IMR-90 (cell line): ENCODE measurements around the gene METRNL. TPM values are rescaled to one million over a fixed set of nuclear protein-coding genes. Genes with fewer than 3 reads are reported as not detected.
A peak's percentile ranks its signal among the peaks of the same experiment; 100 is the strongest.

Experiments used
- ATAC-seq: fragments of 200-7000 bp; cut with Tn5 transposase; 2 replicates; pipeline ENCODE4 v1.9.1; 2020; ENCODE audit warnings: low read depth, mild to moderate bottlenecking, moderate library complexity
- BruUV-seq: library from RNA; stranded (reverse); fragments of 400-500 nt; replicated peaks from 2 replicates; lab custom pipeline; 2021; lab: Mats Ljungman, UMichigan
- CTCF ChIA-PET: fragments of 300-600 bp; formaldehyde crosslinking; extraction: SDS; loops from one replicate; lab custom pipeline; 2021; ENCODE audit warnings: antibody characterized with exemption; lab: Yijun Ruan, JAX
- POLR2A ChIA-PET: fragments of 300-600 bp; sonication (Branson Sonifier 250); formaldehyde crosslinking; loops from one replicate; lab custom pipeline; 2022; ENCODE audit warnings: antibody characterized with exemption; ENCODE audit not compliant: unreplicated experiment; lab: Charles Lee
- DNase-seq: peaks from one replicate; pipeline ENCODE4 v3.0.0; 2013
- H2AFZ ChIP-seq: replicated peaks from 2 replicates; pipeline ENCODE3; 2013; ENCODE audit warnings: low read length, mild to moderate bottlenecking; ENCODE audit not compliant: poor library complexity
- H2AK5ac ChIP-seq: 2 replicates; pipeline ENCODE4 v1.6.1; 2013; ENCODE audit warnings: low read depth, low read length, inconsistent platforms
- H2AK9ac ChIP-seq: replicated peaks from 2 replicates; pipeline ENCODE3; 2013; ENCODE audit warnings: mild to moderate bottlenecking, low read depth, low read length, moderate library complexity; ENCODE audit not compliant: poor library complexity
- H2BK120ac ChIP-seq: 2 replicates; pipeline ENCODE4 v1.6.1; 2013; ENCODE audit warnings: low read depth, low read length, inconsistent platforms
- H2BK15ac ChIP-seq: 3 replicates; pipeline ENCODE4 v1.6.1; 2013; ENCODE audit warnings: low read depth, low read length, inconsistent platforms
- H2BK20ac ChIP-seq: 2 replicates; pipeline ENCODE4 v1.6.1; 2013; ENCODE audit warnings: low read depth, mild to moderate bottlenecking, inconsistent platforms, low read length, moderate library complexity
- H2BK5ac ChIP-seq: 2 replicates; pipeline ENCODE4 v1.6.1; 2013; ENCODE audit warnings: mild to moderate bottlenecking, low read depth, low read length, inconsistent platforms; ENCODE audit not compliant: poor library complexity, severe bottlenecking
- H3K14ac ChIP-seq: replicated peaks from 2 replicates; pipeline ENCODE4 v1.6.1; 2013; ENCODE audit warnings: low read depth, low read length, inconsistent platforms
- H3K18ac ChIP-seq: 2 replicates; pipeline ENCODE4 v1.6.1; 2013; ENCODE audit warnings: low read depth, low read length, control low read depth
- H3K23ac ChIP-seq: 2 replicates; pipeline ENCODE4 v1.6.1; 2013; ENCODE audit warnings: low read depth, low read length, inconsistent platforms
- H3K27ac ChIP-seq: 2 replicates; pipeline ENCODE4 v1.5.1; 2013; ENCODE audit warnings: mild to moderate bottlenecking, control low read depth, low read length; ENCODE audit not compliant: insufficient read depth
- H3K27me3 ChIP-seq: 2 replicates; pipeline ENCODE4 v1.6.1; 2013; ENCODE audit warnings: low read length; ENCODE audit not compliant: control insufficient read depth, insufficient read depth
- H3K36me3 ChIP-seq: 2 replicates; pipeline ENCODE4 v1.6.1; 2013; ENCODE audit warnings: low read length, mixed read lengths; ENCODE audit not compliant: control insufficient read depth, insufficient read depth
- H3K4ac ChIP-seq: 2 replicates; pipeline ENCODE4 v1.6.1; 2013; ENCODE audit warnings: low read depth, low read length, inconsistent platforms
- H3K4me1 ChIP-seq: 2 replicates; pipeline ENCODE4 v1.6.1; 2013; ENCODE audit warnings: low read length, mixed read lengths; ENCODE audit not compliant: control insufficient read depth, insufficient read depth
- H3K4me2 ChIP-seq: 2 replicates; pipeline ENCODE4 v1.6.1; 2013; ENCODE audit warnings: low read depth, mild to moderate bottlenecking, control low read depth, low read length, moderate library complexity
- H3K4me3 ChIP-seq: 2 replicates; pipeline ENCODE4 v1.5.1; 2013; ENCODE audit warnings: low read depth, mild to moderate bottlenecking, control low read depth, low read length, moderate library complexity; ENCODE audit not compliant: insufficient read depth
- H3K56ac ChIP-seq: 2 replicates; pipeline ENCODE4 v1.6.1; 2013; ENCODE audit warnings: low read length, inconsistent platforms; ENCODE audit not compliant: insufficient read depth; ENCODE audit errors: extremely low read depth
- H3K79me1 ChIP-seq, 2 experiments: 2 replicates each; pipeline ENCODE4 v1.6.1; 2013; ENCODE audit warnings: low read length in 2 of 2, inconsistent platforms in 1 of 2, low read depth in 1 of 2
- H3K9ac ChIP-seq: 2 replicates; pipeline ENCODE4 v1.6.1; 2013; ENCODE audit warnings: low read depth, low read length, control low read depth
- H3K9me1 ChIP-seq: 2 replicates; pipeline ENCODE4 v1.6.1; 2013; ENCODE audit warnings: low read length, inconsistent platforms; ENCODE audit not compliant: insufficient read depth
- H3K9me3 ChIP-seq: 2 replicates; pipeline ENCODE4 v1.6.1; 2013; ENCODE audit warnings: low read length; ENCODE audit not compliant: control insufficient read depth, insufficient read depth
- H4K20me1 ChIP-seq: 2 replicates; pipeline ENCODE4 v1.6.1; 2013; ENCODE audit warnings: low read length, inconsistent platforms; ENCODE audit not compliant: insufficient read depth
- H4K5ac ChIP-seq: 2 replicates; pipeline ENCODE4 v1.6.1; 2013; ENCODE audit warnings: mild to moderate bottlenecking, low read depth, low read length, control low read depth
- H4K8ac ChIP-seq, 2 experiments: 2 replicates each; pipeline ENCODE4 v1.6.1; 2013; ENCODE audit warnings: low read depth in 2 of 2, low read length in 2 of 2, control low read depth in 1 of 2, inconsistent platforms in 1 of 2
- H4K91ac ChIP-seq: 2 replicates; pipeline ENCODE4 v1.6.1; 2013; ENCODE audit warnings: low read depth, low read length, inconsistent platforms; ENCODE audit not compliant: insufficient read depth
- BHLHE40 ChIP-seq: fragments of 150-350 bp; IDR thresholded peaks from 2 replicates; pipeline ENCODE4 v1.6.1; 2016; ENCODE audit warnings: mild to moderate bottlenecking, low read depth, low read length
- CEBPB ChIP-seq: IDR thresholded peaks from 2 replicates; pipeline ENCODE4 v1.6.1; 2012; ENCODE audit warnings: low read depth, low read length, improper control_type of control experiment
- CTCF ChIP-seq: conservative IDR thresholded peaks from 2 replicates; pipeline ENCODE4 v1.5.1; 2012; ENCODE audit warnings: mild to moderate bottlenecking, low read depth, low read length, improper control_type of control experiment
- FOS ChIP-seq: fragments of 150-350 bp; IDR thresholded peaks from 2 replicates; pipeline ENCODE4 v1.6.1; 2016; ENCODE audit warnings: low read depth, low read length
- MAZ ChIP-seq: IDR thresholded peaks from 2 replicates; pipeline ENCODE4 v1.6.1; 2012; ENCODE audit warnings: low read depth, mild to moderate bottlenecking, low read length, improper control_type of control experiment, moderate library complexity, borderline replicate concordance
- SMC3 ChIP-seq: fragments of 150-350 bp; IDR thresholded peaks from 2 replicates; pipeline ENCODE4 v1.6.1; 2016; ENCODE audit warnings: low read depth, mild to moderate bottlenecking, antibody characterized with exemption, low read length, moderate library complexity
- WGBS, 2 experiments: methylation state at CpG; one replicate each; pipeline versions ENCODE4 v1.1.5 to v1.1.7; 2013; ENCODE audit warnings: missing lambda C conversion rate in 2 of 2; ENCODE audit not compliant: insufficient read length in 1 of 2; ENCODE audit errors: extremely low coverage in 2 of 2; 5-methylcytosine and 5-hydroxymethylcytosine counted together
- dilution Hi-C: fragments of 300-500 bp; cut with HindIII; formaldehyde crosslinking; loops from one replicate; pipeline ENCODE4 v1.14.3; 2018; ENCODE audit warnings: low sequenced_read_pairs; ENCODE audit not compliant: unreplicated experiment
- in situ Hi-C: fragments of 300-500 bp; cut with MboI; formaldehyde crosslinking; loops from 3 replicates; pipeline ENCODE4 v1.14.3; 2019; ENCODE audit warnings: low sequenced_read_pairs, inconsistent platforms, mixed read lengths
- intact Hi-C: fragments of 100-400 bp; cut with micrococcal nuclease; formaldehyde crosslinking; loops from 2 replicates; pipeline ENCODE4 v1.10.0; 2022
- polyA plus RNA-seq, 3 experiments: library from polyadenylated mRNA; depleted of rRNA; stranded (reverse); fragments of >200 nt; gene quantifications; 2 replicates each; pipeline ENCODE4 v1.2.3, GENCODE V29; 2012; ENCODE audit warnings: low replicate concordance in 1 of 3
- total RNA-seq: library from RNA; depleted of rRNA; stranded (reverse); fragments of >200 nt; gene quantifications from 2 replicates; pipeline ENCODE4 v1.2.3, GENCODE V29; 2012

METRNL gene
- total and polyA plus RNA-seq, 2 of the 4 experiments (the other 2 are of a cell fraction): 17.9 to 48.2 TPM

GRCh38 chr17:83057397-83057761 lies 22.0 kb upstream of the METRNL start:
- Histone ChIP-seq H2BK20ac (no peak overlapping the region), H4K8ac (no peak overlapping the region), H2AK5ac (peak overlapping the region; percentile 53; the same call in 1 of the 2 replicates), H3K4me2 (no peak overlapping the region), H3K9ac (no peak overlapping the region), H2AFZ (no peak overlapping the region), H2BK15ac (peak overlapping the region; percentile 68; the same call in 1 of the 3 replicates), H3K23ac (no peak overlapping the region), H4K5ac (no peak overlapping the region), H3K56ac (no peak overlapping the region), H3K27ac (no peak overlapping the region), H3K4ac (no peak overlapping the region), H4K20me1 (0 out of 2 replicates have a peak, but pooled peaks cover 3% of the 10 kb centered on the region), H3K14ac (no peak overlapping the region), H3K9me3 (no peaks in the 10 kb centered on the region), H3K9me1 (peaks cover 13% of the 10 kb centered on the region), H3K27me3 (peaks cover 3% of the 10 kb centered on the region; the same call in 1 of the 2 replicates), H3K4me1 (peaks cover 13% of the 10 kb centered on the region), H2BK120ac (no peak overlapping the region), H3K79me1 (peaks cover 0 to 3% of the 10 kb centered on the region in 2 experiments; a peak in 1 of 4 replicates), H3K4me3 (no peak overlapping the region), H3K18ac (no peak overlapping the region), H2BK5ac (no peak overlapping the region), H2AK9ac (peak overlapping the region; percentile 74), H4K91ac (no peak overlapping the region; the same call in 1 of the 2 replicates), H3K36me3 (no peaks in the 10 kb centered on the region)
- no peak for ATAC-seq
- ChIA-PET CTCF (no interaction called here), POLR2A (no interaction called here)
- TF ChIP-seq CTCF: no peak
- no peak for TF ChIP-seq FOS
- no peak for TF ChIP-seq SMC3
- TF ChIP-seq BHLHE40: no peak
- no peak for TF ChIP-seq CEBPB
- TF ChIP-seq MAZ: no peak
- 94% methylated on average over 7 of the region's 14 CpGs; no CpG with 5 or more reads in 1 of the 2 experiments for WGBS, 2 experiments
- dilution Hi-C loops: no loop called here
- no peak for DNase-seq
- BruUV-seq: no TSS peak
- in situ Hi-C loops: no loop called here
- intact Hi-C loops: no loop called here
